IPS-18a (cell line): ENCODE data around the gene CAMK1D.
"Not testable (repeated sequence)": the region's sequence is repeated elsewhere in the genome, so short reads cannot be mapped to it uniquely, and the experiment has no call there.

Experiments
- H3K27ac ChIP-seq: one replicate; pipeline ENCODE4 v1.5.1; 2013; ENCODE audit warnings: low read length
- H3K27me3 ChIP-seq: one replicate; pipeline ENCODE4 v1.6.1; 2013; ENCODE audit warnings: mild to moderate bottlenecking, low read length; ENCODE audit not compliant: control insufficient read depth, insufficient read depth
- H3K36me3 ChIP-seq: one replicate; pipeline ENCODE4 v1.6.1; 2013; ENCODE audit warnings: low read depth, low read length; ENCODE audit not compliant: control insufficient read depth
- H3K4me1 ChIP-seq: one replicate; pipeline ENCODE4 v1.6.1; 2013; ENCODE audit warnings: low read depth, low read length; ENCODE audit not compliant: control insufficient read depth
- H3K4me3 ChIP-seq: one replicate; pipeline ENCODE4 v1.5.1; 2013; ENCODE audit warnings: low read length
- H3K9ac ChIP-seq: one replicate; pipeline ENCODE4 v1.6.1; 2013; ENCODE audit warnings: mild to moderate bottlenecking, low read length, moderate library complexity
- H3K9me3 ChIP-seq: one replicate; pipeline ENCODE4 v1.6.1; 2013; ENCODE audit warnings: low read depth, low read length; ENCODE audit not compliant: control insufficient read depth

CAMK1D gene

GRCh38 chr10:12541446-12542067 is 192.2 kb downstream of the CAMK1D start:
- Histone ChIP-seq H3K36me3 (no peaks in the 10 kb centered on the region), H3K27ac (no peak overlapping the region), H3K4me1 (peaks cover 8% of the 10 kb centered on the region), H3K9ac (no peak overlapping the region), H3K4me3 (no peak overlapping the region), H3K27me3 (no peaks in the 10 kb centered on the region), H3K9me3 (no peaks in the 10 kb centered on the region)

GRCh38 chr10:12542133-12542670 is 192.9 kb downstream of the CAMK1D start:
- H3K36me3 ChIP-seq: no peaks in the 10 kb centered on the region
- no peak overlapping the region for H3K4me3 ChIP-seq
- no peak overlapping the region for H3K9ac ChIP-seq
- H3K9me3 ChIP-seq: no peaks in the 10 kb centered on the region
- no peak overlapping the region for H3K27ac ChIP-seq
- peaks cover 8% of the 10 kb centered on the region for H3K4me1 ChIP-seq
- H3K27me3 ChIP-seq: no peaks in the 10 kb centered on the region

GRCh38 chr10:12543589-12543988 is 194.2 kb downstream of the CAMK1D start:
- Histone ChIP-seq H3K9ac (no peak overlapping the region), H3K36me3 (no peaks in the 10 kb centered on the region), H3K27ac (no peak overlapping the region), H3K4me1 (peaks cover 8% of the 10 kb centered on the region), H3K27me3 (no peaks in the 10 kb centered on the region), H3K9me3 (no peaks in the 10 kb centered on the region), H3K4me3 (no peak overlapping the region)

GRCh38 chr10:12546160-12546802 is 196.9 kb downstream of the CAMK1D start:
- not testable (repeated sequence) for H3K9ac ChIP-seq, H3K4me1 ChIP-seq, H3K27me3 ChIP-seq, H3K36me3 ChIP-seq, H3K9me3 ChIP-seq, H3K4me3 ChIP-seq, H3K27ac ChIP-seq

- Histone ChIP-seq H3K4me3 (no peak overlapping the region), H3K9ac (no peak overlapping the region), H3K27me3 (no peaks in the 10 kb centered on the region), H3K36me3 (no peaks in the 10 kb centered on the region), H3K4me1 (peaks cover 8% of the 10 kb centered on the region), H3K9me3 (no peaks in the 10 kb centered on the region), H3K27ac (no peak overlapping the region)
Measured at GRCh38 chr10:12547301-12547771, 198.0 kb downstream of the CAMK1D start.

- H3K27me3 ChIP-seq: no peaks in the 10 kb centered on the region
- H3K9ac ChIP-seq: no peak overlapping the region
- no peak overlapping the region for H3K27ac ChIP-seq
- no peaks in the 10 kb centered on the region for H3K9me3 ChIP-seq
- no peak overlapping the region for H3K4me3 ChIP-seq
- H3K36me3 ChIP-seq: no peaks in the 10 kb centered on the region
- no peaks in the 10 kb centered on the region for H3K4me1 ChIP-seq
Measured at GRCh38 chr10:12549297-12549696, 199.9 kb downstream of the CAMK1D start.

- Histone ChIP-seq H3K4me3 (no peak overlapping the region), H3K27ac (no peak overlapping the region), H3K9ac (no peak overlapping the region), H3K36me3 (no peaks in the 10 kb centered on the region), H3K4me1 (no peaks in the 10 kb centered on the region), H3K9me3 (no peaks in the 10 kb centered on the region), H3K27me3 (no peaks in the 10 kb centered on the region)
Measured at GRCh38 chr10:12550994-12551393, 201.6 kb downstream of the CAMK1D start.

GRCh38 chr10:12556039-12556438 is 206.7 kb downstream of the CAMK1D start:
- Histone ChIP-seq H3K4me1 (no peaks in the 10 kb centered on the region), H3K9ac (no peak overlapping the region), H3K27ac (no peak overlapping the region), H3K27me3 (no peaks in the 10 kb centered on the region), H3K9me3 (no peaks in the 10 kb centered on the region), H3K4me3 (no peak overlapping the region), H3K36me3 (no peaks in the 10 kb centered on the region)

GRCh38 chr10:12559578-12560178 is 210.3 kb downstream of the CAMK1D start:
- no peaks in the 10 kb centered on the region for H3K27me3 ChIP-seq
- H3K27ac ChIP-seq: no peak overlapping the region
- no peaks in the 10 kb centered on the region for H3K36me3 ChIP-seq
- H3K9ac ChIP-seq: no peak overlapping the region
- H3K4me1 ChIP-seq: no peaks in the 10 kb centered on the region
- H3K9me3 ChIP-seq: no peaks in the 10 kb centered on the region
- H3K4me3 ChIP-seq: no peak overlapping the region

GRCh38 chr10:12561307-12561706 is 212.0 kb downstream of the CAMK1D start:
- Histone ChIP-seq H3K27ac (no peak overlapping the region), H3K9me3 (no peaks in the 10 kb centered on the region), H3K4me3 (no peak overlapping the region), H3K4me1 (no peaks in the 10 kb centered on the region), H3K9ac (no peak overlapping the region), H3K36me3 (no peaks in the 10 kb centered on the region), H3K27me3 (no peaks in the 10 kb centered on the region)

GRCh38 chr10:12561720-12562119 is 212.4 kb downstream of the CAMK1D start:
- Histone ChIP-seq H3K4me1 (no peaks in the 10 kb centered on the region), H3K27ac (no peak overlapping the region), H3K9ac (no peak overlapping the region), H3K9me3 (no peaks in the 10 kb centered on the region), H3K27me3 (no peaks in the 10 kb centered on the region), H3K4me3 (no peak overlapping the region), H3K36me3 (no peaks in the 10 kb centered on the region)
